Effector CD8-positive, alpha-beta T cell (primary cell): ENCODE data around the gene NAA15.
"Not testable (repeated sequence)": the region's sequence is repeated elsewhere in the genome, so short reads cannot be mapped to it uniquely, and the experiment has no call there.

Experiments used
- DNase-seq: peaks from one replicate; lab custom pipeline; 2025; lab: John Stamatoyannopoulos, UW

Gene NAA15

DNA sequence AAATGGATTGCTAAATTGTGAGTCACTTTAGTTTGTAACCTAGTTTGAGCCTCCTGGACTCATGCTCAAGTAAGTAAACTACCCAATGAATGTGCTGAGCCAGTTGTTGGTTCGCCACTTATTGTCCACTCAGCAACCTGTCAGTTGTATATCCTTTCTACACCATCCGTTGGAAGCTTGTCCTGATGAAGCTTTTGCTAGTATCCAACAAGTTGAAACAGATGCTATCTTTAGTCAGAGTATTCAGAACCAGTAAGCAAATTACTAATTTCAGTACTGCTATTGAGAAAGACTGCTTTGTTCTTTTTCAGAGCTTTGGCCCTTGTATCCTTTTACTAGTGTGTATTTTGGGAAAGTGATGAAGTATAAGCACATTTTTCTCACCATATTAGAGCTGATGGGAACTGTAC lies 4.3 kb upstream of the NAA15 start:
- no peak for DNase-seq

DNA sequence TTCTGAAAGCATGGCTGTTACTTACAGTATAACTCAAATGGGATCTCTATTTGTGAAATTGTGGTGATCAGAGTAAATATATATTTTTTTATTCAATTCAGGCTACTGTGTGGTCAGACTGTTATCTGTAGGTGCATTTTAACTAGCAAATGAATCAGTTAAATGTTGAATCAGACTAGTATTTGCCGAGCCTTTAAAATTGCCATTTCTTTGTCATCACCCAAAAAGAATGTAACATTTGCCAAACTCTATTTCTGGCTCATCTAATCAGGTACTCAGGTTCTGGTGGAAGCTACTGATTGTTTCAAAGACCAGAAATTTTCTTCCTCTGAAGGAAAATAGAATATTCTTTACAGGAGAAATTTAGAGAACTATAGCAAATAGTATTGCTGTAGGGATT lies 1.8 kb upstream of the NAA15 start:
- DNase-seq, result no peak

DNA sequence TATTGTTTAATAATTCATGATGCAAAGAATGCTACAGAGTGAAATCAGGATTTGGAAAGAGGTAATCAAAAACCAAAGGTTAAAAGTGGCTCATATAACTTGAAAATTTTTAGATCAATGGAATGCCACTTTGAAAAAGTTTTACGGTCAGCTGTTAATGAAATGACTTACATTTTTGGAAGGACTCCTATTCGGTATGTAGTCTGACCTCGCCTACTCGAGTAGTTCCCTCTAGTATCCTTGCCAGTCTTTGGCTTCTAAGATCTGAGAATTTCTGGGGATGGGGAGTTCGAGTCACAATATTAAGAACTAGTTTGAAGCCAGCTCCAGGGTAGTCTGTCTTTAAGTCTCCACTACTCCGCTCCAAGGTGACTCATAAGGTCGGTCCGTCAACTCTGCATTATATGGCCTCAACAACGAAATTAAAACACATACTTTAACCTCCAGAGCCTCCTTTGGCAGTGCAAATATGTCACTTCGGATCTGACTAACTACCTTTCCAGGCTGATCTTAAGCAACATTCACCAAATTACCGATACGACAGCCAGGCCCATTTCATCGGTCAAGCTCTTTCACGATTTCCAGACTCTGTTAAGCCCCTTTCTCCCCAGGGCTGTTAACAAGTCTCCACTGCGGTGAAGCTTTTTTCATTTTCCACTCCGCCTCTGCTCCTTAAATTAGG lies 733 bp upstream of the NAA15 start:
- DNase-seq, result no peak

DNA sequence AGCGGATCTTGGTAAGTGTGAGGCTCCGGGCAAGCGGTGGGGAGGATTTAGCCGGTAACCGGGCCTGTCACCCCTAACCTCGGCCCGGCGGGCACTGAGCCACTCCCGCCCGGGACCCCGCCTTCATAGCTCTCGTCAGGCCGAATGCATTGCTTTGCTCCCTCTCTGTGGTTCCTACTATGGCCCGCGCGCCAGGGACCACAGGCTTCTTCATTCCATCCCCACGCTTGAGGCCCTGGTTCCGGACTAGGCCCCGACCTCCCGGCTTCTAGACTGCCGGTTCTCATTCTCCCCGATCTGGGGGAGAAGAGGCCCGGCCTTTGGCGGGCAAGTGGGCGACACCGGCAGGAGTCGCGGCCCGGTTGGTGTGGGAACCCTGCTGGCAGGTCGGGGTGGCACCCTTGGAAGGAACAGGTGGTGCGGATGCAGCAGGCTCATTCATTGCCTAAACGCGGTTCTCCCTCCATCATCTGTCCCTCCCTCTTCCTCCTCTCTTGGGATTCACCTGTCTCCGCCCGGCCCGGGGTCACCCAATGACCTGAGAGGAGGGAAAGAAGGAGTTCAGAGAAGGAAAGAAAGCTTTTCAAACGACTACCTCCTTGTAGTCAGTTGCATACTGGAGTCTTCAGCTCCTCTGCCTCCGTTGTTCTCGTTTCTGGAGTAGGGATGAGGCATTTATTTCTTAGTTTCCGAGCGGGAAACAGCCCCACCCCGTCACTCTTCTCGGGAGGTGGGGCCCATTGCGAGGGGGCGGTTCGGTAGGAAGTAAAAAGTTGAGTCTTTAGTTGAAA lies 711 bp downstream of the NAA15 start, which contains the start of gene NDUFC1:
Gene NDUFC1, minus strand, starts transcription at position 657 of the 791 bp plus-strand sequence. CDS start 6,679 bp downstream, outside the sequence.
- DNase-seq, result peak; percentile 52

DNA sequence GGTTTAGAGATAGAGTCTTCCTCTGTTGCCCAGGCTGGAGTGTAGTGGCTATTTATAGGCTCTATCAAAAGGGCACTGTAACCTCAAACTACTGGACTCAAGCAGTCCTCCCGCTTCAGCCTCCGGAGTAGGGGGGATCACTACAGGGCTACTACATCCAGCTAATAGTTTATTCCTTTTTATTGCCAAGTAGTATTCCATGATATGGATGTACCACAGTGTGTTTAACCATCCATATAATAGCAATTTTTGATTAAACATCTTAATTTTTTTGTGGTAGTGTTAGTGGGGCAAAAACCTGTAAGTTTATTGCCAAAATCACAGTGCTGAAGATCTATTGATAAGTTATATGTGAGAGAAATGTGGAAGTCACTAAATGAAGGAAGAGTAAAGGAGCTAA lies 3.6 kb downstream of the NAA15 start:
- DNase-seq, result no peak

DNA sequence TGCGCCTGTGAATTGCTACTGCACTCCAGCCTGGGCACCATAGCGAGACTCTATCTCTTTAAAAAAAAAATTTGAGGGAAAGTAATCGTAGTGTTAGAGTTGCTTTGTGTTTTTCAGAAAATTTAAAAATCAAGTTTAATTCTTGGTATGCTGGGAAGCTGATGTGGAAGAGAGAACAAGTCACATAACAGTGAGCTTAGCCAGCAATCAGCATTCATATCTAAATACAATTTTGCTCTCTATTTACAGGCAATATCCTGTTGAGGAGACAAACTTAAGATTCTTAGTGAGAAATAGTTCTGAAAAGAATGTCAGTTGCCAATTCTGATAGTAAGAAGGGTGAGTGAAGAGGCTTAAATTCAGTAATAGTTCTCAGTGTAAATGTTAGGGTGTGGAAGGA lies 10.6 kb downstream of the NAA15 start:
- DNase-seq, result no peak

DNA sequence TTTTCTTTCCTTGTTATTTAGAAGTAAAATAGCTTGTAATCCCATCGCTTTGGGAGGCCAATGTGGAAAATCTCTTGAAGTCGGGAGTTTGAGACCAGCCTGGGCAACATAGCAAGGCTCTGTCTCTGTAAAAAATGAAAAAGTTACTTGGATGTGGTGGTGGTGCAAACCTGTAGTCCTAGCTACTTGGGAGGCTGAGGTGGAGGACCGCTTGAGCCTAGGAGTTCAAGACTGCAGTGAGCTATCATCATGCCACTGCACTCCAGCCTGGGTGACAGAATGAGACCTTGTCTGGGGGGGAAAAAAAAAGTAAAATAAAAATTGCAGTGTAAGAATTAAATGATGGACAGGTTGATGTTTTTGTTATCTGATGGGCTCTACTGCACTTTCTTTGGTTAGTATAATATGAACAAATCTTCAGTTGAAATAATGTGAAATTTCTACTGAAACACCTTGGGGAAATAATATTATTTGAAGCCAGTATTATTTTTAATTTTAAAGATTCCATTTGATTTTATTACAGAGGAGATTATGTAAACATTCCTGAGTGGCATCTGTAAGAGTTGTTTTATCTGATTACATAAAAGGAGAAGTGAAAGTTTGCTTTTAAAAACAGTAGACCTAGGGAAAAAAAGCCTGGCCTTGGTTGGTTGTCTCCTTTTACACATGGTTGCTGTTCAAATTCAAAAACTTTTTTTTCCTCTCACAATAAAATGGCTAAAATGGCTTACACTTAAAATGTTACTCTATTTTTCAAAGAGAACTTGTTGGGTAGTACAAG lies 11.4 kb downstream of the NAA15 start:
- no peak for DNase-seq

DNA sequence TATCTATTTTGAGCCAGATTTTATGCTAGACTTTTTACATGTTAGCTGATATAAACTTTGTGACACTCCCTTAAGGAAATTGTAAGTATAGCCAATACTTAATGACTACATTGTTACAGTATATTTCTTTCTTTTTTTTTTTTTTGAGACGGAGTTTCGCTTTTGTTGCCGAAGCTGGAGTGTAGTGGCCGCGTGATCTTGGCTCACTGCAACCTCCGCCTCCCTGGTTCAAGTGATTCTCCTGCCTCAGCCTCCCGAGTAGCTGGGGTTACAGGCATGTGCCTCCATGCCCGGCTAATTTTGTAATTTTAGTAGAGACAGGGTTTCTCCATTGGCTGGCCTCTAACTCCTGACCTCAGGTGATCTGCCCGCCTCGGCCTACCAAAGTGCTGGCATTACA lies 12.1 kb downstream of the NAA15 start:
- not testable (repeated sequence) for DNase-seq

GRCh38 chr4:139314047-139314800 lies 12.9 kb downstream of the NAA15 start:
- DNase-seq, result no peak

- DNase-seq, result no peak
Measured at GRCh38 chr4:139315221-139315675, 13.9 kb downstream of the NAA15 start.

DNA sequence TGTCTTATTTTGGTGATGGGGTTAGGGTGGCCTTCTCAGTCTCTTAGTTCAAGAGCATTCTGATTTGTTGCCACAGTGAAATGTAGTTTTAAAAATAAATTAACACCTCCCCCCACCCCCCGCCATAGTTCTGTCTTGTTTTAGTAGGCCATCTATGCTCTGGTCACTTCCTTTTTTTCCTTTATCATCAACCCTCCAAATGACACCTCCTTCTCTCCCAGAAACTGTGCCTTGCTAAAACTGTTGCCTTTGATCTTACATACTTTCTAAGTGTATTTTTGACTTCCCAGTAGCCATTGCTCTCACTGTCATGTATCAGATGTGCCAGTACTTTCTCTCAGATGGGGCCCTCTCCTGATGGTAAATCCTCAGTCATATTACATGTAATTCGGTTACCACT lies 15.4 kb downstream of the NAA15 start:
- no peak for DNase-seq

DNA sequence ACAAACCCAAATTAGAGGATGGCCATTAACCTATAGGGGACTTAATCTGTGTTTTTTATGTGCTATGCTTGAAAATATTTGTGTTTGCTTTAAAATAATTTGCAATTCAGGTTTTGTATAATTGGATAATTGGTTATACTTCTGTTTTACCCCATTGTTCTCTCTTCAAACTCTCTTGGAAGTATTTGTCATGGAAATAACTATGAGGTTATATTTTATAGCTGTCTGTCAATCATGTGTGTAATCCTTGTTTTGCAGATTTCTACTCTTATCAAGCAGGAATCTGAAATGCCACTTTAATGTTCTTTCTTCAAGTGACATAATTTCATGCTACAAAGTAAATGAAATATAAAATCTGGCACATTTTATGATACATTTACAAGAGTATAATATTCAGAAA lies 16.3 kb downstream of the NAA15 start:
- DNase-seq, result no peak

DNA sequence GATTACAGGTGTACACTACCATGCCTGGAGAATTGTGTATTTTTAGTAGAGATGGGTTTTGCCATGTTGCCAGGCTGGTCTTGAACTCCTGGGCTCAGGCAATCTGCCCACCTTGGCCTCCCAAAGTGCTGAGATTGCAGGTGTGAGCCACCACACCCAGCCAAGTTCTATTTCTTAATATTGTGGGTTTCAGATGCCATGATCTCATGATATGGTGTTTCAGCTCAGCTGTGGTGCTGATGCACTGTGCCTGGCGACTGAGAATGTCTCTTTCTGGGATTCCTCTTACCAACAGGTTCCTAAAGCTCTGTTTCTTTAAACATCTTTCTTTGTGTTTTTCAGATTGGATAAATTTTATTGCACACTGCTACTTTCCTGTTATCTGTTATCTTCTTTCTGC lies 18.3 kb downstream of the NAA15 start:
- no peak for DNase-seq

GRCh38 chr4:139322070-139322469 lies 20.8 kb downstream of the NAA15 start:
- not testable (repeated sequence) for DNase-seq

GRCh38 chr4:139322541-139322940 lies 21.2 kb downstream of the NAA15 start:
- not testable (repeated sequence) for DNase-seq

DNA sequence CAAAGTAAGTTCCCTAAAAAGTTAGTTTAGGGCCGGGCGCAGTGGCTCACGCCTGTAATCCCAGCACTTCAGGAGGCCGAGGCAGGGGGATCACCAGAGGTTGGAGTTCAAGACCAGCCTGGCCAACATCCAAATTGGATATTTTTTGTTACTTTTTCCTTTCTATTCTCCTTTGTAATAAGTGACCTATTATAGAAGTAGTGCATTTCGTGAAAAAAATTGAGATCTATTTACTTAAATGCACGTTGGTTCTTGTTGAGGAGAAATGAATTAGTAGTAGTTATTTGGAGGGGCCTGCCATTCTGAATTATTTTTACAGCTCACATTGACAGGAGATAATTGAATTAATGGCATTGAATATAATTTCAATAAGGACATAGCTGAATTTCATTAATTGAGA lies 23.3 kb downstream of the NAA15 start:
- DNase-seq, result no peak

DNA sequence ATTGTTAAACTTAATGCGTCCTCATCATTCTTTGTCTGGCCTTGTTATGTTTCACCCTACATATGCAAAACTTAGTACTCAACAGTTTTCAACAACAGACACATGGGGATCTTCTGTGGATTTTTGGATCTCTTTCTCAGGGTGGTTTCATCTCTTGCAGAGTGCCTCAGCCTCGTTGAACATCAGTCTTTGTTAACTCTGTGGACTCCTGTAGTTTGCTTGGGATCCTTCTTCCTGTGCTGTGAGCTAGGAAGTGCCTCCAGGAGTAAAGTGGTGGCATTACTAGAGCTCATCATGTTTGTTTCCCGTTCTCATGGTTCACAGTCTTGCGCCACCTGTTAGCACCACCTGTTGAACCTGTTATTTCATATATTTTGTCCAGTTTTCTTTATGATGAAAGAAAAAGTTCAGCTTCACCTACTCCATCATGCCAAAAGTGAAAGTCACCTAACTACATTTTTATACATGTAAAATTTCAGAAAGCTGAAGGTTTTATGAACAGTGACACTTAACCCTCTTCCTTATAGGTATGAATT lies 28.4 kb downstream of the NAA15 start:
- DNase-seq, result no peak

DNA sequence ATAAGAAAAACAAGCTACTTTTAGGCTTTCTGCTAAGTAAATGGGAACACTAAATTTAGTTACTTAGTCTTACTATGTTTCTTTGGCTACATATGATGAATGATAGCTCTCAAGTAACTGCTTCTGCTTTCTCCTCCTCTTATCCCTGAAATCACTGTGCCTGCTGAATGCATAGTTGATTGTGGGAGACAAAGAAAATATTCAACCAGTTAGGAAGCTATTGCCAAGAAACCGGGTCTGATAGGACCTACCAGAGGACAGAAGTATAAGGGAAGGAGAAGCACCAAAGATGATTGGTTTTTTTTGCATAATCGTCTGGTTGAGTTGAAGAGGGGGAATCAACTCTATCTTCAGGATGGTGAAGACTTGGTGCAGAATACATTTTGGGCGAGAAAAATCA lies 29.0 kb downstream of the NAA15 start:
- DNase-seq, result no peak

DNA sequence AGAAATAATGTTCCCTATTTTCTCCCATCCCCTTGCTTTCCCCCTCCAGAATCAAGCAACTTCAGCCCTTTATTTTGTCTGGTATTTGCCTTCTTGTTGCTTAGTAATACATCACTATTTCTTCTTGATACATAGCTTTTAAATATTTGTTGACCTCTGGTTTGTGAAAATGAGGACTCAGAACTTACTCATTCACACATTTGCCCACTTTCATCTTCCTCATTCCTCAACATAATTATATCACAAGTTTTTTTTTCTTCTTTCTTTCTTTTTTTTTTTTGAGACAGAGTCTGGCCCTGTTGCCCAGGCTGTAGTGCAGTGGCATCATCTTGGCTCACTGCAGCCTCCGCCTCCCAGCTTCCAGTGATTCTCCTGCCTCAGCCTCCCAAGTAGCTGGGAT lies 29.9 kb downstream of the NAA15 start:
- DNase-seq, result no peak

GRCh38 chr4:139333046-139333445 lies 31.7 kb downstream of the NAA15 start:
- DNase-seq, result no peak

DNA sequence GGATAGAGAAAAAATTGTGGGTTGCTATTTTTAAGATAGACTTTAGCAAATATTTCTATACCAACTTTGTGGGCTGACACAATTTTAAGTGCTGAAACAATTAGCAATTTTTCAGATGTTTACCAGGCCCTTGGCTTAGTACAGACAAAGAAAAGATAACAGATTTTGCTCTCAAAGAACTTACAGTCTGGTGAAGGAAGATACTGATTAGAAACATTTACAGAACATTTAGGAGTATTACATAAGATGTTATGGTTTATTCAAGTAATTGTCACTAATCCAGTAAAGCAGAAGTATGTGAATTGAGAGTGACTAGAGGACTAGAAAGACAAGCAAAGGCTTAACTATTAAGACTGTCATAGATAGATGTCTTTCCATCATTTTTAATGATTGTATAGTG lies 36.3 kb downstream of the NAA15 start:
- no peak for DNase-seq

DNA sequence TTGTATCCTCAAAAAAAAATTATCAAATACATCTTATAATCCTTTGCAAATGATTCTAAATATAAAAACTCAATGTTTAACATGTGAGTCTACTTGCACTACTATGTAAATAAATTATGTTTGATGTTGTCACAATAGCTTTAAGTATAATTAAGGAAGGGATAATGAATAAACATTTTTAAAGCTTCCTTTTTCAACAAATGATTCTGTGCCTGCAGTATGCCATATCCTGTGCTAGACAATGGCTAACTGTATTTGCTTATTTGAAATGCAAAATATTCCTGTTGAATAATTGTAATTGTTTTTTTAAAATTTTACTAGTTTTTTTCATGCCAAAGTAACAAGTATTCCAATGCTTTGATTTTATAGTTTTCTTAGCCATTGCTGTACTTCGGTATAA lies 60.0 kb downstream of the NAA15 start:
- DNase-seq, result no peak
